DMS79 (cell line): ENCODE data around the gene ACTR5.
"Not testable (repeated sequence)": the region's sequence is repeated elsewhere in the genome, so short reads cannot be mapped to it uniquely, and the experiment has no call there.

Source experiments
- DNase-seq: peaks from one replicate; lab custom pipeline; 2025; lab: John Stamatoyannopoulos, UW

Gene ACTR5

GRCh38 chr20:38766071-38766470 is 17.8 kb downstream of the ACTR5 start:
- DNase-seq = no peak

GRCh38 chr20:38769376-38770295 is 21.4 kb downstream of the ACTR5 start:
- DNase-seq = no peak

DNA sequence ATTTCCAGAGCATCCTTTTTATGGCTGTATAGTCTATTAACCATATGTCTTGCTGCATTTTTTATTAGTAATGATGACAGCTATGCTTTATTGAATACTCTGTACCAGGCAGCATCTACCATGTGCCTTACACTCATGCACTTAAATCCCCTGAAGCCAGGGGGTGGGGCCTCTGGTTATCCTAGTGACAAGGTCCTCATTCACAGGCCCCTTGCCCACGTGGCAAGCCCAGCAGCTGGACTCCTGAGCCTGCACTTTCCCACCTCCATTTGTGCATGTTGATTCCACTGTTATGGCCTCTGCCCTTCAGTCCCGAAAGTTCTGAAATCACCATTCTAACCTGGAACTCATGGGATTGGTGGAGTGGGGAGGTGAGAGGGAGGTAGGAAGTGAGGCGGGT is 22.3 kb downstream of the ACTR5 start:
- no peak for DNase-seq

DNA sequence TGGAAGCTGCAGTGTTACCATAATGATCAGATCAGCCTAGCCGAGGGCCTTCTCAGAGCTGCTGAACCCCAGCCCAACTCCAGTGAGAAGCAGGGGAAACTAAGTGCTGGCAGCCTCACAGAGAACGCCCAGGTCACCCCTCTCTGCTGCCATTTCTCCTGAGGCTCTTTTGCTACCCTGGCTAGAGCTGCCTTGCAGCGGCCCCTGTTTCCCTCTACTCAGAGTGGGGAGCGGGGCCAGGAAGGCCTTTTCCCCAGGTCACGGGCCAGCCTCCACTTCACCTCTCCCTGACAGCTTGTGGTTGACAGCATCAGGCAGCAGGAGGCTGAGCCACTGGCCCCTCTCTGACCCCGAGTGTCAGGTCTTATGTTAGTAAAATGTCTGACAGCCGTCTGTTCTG is 22.7 kb downstream of the ACTR5 start:
- no peak for DNase-seq

DNA sequence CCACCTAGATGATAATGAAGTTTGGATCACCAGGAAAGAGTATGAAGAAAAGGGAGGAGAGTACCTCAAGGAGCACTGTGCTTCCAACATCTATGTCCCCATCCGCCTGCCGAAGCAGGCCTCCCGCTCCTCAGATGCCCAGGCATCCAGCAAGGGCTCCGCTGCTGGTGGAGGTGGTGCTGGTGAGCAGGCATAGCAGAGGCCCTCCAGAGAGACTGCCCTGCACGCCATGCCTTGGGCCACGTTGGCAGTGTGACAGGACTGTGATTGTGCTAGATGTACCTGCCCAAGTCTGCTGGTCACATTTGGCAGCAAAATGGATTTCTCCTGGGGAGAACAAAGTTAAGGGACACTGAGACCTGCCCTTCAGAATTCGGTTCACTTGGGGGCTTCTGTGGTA is 23.4 kb downstream of the ACTR5 start:
- no peak for DNase-seq

DNA sequence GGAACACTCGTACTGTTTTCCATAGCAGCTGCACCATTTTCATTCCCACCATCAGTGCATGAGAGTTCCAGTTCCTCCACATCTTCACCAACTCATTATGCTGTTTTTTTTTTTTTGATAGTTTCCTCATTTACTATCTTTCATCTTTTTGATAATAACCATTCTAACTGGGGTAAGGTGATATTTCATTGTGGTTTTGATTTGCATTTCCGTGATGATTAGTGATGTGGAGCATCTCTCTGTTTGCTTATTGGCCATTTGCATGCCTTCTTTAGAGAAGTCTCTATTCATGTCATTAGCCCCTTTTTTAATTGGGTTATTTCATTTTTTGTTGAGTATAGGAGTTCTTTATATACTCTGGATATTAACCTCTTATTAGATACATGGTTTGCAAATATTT is 25.9 kb downstream of the ACTR5 start:
- no peak for DNase-seq

- no peak for DNase-seq
Measured at GRCh38 chr20:38776363-38776762, 28.1 kb downstream of the ACTR5 start.

DNA sequence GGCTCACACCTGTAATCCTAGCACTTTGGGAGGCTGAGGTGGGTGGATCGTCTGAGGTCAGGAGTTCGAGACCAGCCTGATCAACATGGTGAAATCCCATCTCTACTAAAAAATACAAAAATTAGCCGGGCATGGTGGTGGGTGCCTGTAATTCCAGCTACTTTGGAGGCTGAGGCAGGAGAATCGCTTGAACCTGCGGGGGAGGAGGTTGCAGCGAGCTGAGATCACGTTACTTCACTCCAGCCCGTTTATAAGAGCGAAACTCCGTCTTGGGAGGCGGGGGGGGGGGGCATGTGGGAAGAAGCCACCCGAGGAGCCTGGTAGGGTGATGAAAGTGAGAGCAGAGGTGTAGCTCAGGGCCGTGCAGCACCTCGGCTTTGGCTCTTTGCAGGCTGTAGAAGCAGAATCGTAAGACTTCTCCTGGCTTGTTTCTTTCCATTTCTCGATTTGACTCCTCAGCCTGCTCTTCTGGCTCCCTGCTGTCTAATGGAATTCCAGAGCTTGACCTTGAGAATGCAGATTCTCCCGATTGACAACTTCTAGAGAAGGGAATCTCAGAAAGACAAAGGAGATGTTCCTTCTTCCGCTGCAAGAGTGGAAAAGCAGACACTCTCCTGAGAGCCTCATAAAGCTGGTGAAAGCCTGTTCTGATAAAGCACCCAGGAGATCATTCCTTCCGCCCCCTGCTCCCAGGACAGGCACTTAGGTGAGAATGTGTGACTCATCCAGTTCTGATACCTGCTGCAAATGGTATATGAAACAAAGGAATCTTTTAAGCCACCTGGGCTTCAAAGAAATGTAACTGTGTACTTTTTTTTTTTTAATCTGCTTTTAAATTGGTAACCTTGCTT is 31.2 kb downstream of the ACTR5 start:
- DNase-seq = no peak

DNA sequence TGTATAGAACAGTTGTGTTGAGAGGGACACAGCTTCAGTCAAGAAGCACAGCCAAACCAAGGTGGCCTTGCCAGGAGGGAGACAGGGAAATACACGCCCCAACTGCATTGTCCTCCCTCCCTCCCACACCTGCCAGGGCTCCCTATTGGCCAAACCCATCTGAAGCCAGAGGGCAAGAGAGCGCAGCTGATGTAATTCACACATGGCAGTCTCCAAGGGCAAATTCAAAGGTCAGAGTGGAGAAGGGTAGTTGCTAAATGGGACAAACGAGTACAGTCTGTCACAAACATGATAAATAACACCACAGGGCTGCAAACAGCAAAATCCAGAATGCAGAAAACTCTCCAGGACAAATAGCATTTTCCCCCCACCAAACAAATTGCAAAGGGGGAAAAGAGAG is 34.0 kb downstream of the ACTR5 start:
- no peak for DNase-seq

- DNase-seq = no peak
Measured at GRCh38 chr20:38787870-38788269, 39.6 kb downstream of the ACTR5 start.

- no peak for DNase-seq
Measured at GRCh38 chr20:38789503-38790199, 41.4 kb downstream of the ACTR5 start.

DNA sequence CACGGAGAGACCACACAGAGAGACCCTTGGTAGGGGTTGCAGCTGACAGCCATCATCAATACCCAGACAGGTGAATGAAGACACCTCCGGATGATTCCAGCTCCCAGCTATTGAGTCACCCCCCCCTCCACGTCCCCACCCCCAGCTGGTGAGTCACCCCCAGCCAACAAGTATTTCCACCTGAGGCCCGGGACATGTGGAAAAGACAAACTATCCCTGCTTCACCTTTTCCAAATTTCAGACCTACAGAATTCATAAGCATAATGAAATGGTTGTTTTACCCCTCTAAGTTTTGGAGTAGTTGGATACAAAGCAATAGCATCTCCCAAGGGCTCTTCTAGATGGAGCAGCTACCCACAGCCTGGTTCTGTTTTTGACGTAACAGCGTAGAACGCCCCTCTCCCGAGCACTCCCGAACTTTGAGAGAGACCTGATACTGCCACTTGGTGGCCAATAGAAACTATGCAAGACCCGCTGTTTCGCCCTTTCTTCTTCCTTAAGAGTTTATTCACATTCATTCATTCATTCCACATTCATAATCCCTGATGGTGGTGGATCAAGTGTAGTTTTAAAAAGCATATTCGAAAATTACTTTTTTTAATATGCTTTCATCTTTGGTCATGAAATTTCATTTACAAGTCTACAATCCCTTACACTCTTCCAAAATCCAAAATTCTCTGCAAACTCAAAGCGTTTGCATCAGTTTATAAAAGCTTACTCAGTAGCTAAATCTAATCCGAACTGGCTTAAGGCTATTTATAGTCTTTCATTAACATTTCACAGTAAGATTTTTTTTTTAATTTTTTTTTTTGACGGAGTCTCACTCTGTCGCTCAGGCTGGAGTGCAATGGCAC is 42.2 kb downstream of the ACTR5 start:
- no peak for DNase-seq

GRCh38 chr20:38791291-38791690 is 43.0 kb downstream of the ACTR5 start:
- DNase-seq = no peak

DNA sequence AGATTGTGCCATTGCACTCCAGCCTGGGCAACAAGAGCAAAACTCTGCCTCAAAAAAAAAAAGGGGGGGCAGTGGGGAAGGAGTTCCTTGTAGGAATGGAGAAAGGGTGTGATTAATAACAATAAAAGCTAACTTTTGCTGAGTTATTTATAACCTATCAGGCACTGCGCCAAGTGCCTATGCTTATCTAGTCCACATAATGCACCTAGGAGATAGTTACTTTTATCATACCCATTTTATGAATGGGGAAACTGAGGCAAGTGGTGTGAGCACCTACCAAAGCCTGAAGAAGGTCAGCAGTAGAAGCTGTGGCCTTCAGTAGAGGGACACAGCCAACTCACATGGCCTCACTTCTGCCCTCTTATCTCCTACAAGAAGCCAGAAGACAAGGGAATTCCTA is 43.7 kb downstream of the ACTR5 start:
- DNase-seq = no peak

DNA sequence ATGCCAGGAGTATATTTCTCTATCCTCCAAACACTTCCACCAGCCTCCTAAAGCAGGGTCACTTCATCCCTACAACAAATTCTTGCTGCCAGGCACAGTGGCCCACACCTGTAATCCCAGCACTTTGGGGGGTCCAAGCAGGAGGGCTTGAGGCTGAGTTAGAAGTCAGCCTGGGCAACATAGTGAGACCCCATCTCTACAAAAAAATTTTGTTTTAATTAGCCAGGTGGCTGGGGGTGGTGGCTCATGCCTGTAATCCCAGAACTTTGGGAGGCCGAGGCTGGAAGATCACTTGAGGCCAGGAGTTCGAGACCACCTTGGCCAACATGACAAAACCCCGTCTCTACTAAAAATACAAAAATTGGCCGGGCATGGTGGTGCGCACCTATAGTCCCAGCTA is 45.8 kb downstream of the ACTR5 start:
- not testable (repeated sequence) for DNase-seq

DNA sequence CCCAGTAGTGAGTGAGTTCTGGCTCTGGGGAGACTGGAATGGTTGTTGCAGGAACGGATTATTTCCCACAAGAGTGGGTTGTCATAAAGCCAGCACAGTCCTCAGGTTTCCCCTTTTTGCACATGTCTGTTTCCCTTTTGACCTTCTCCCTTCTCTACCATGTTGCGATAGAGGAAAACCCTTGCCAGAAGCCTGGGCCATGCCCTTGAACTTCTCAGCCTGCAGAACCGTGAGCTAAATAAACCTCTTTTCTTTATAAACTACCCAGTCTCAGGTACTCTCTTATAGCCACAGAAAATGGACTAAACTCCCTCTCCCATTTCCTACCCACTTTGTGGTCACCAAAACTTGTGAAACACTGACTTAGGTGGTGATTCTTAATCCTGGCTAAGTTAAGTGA is 50.0 kb downstream of the ACTR5 start:
- DNase-seq = no peak

DNA sequence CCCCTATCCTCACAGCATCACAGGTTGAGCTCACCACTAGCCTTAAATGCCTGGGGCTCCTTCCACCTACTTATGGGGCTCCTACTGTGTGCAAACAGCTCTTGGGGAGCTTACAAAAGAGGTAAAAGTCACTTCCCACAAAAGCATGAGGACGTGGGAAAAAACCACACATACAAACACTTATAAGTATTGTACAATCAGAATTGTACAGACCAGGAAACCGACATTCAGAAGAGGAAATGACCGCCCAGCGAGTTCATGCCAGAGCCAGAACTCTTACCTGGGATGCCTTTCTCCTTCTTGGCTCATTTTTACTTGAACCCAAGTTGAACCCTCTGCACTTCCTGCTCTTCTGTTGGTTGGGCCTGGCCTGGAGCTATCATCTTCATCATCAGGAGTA is 50.9 kb downstream of the ACTR5 start:
- no peak for DNase-seq

GRCh38 chr20:38800882-38801281 is 52.6 kb downstream of the ACTR5 start:
- DNase-seq = no peak

- no peak for DNase-seq
Measured at GRCh38 chr20:38804221-38804620, 56.0 kb downstream of the ACTR5 start.

DNA sequence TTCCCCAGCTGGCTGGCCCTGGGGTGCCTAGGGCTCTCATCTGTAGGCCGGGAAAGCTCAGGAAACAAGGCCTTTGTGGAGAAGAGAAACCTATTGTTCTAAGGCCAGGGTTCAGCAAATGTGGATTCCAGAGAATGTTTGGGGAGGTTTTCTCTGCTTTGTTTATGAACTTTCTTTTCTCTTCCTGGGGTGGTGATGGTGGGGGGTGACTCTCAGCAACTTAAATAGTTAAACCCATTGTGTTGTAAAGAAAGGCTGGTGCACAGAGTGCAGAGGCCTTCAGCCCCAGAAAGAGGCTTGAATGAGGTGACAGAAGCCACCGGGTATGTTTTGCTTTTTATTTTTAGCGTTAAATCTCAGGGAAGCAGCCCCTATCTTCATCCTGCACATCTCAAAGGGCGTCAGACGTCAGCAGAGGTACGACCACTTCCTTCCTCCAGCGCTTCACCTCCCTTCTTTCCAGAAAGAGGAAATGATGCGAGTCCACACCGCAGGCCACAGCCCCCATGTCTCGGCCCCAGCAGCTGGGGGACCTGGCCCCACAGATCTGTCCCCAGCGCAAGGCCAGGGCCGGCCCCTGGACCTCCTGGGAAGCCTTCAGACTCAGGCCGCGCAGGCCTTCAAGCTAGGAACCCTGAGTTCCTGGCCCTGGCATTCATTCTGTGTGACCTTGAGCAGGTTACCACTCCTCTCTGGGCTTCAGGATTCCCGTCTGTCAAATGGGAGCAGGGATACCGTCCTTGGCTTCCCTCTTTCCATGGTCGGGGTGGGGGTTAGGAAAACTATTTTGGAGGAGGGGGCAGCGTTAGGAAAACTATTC is 56.6 kb downstream of the ACTR5 start:
- no peak for DNase-seq

DNA sequence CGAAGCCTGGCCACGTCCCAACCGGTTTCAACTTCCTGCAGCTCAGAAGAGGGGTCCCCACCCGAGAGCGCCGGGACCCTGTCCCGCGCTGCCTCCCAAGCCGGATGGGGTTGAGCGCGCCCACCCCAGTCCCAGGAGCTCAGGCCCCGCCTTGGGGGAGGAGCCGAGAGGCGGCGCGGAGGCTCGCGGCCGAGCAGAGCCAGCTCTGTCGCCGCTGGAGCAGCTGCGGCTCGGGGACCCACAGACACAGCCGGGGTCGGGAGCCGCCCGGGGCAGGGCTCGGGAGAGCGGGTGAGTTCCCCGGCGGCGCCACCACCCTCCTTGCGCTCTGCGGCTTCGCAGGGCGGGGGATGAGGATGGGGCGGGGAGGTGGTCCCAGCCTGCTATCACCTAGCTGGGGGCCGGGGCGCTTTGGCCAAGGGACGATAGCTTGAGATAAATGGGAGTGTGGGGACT is 57.3 kb downstream of the ACTR5 start, which contains the start of gene PPP1R16B:
TSS of gene PPP1R16B (plus strand) at position 196 of the 456 bp plus-strand sequence. CDS start 30,229 bp downstream, outside the sequence.
- no peak for DNase-seq
